DMS 273 treated with DMSO at 0.1 percent for 48 hours (cell line): ENCODE data around the gene CCDC57.
"Not testable (repeated sequence)": the region's sequence is repeated elsewhere in the genome, so short reads cannot be mapped to it uniquely, and the experiment has no call there.

ENCODE experiments used
- DNase-seq: peaks from one replicate; lab custom pipeline; 2025; lab: John Stamatoyannopoulos, UW

Gene CCDC57

DNA sequence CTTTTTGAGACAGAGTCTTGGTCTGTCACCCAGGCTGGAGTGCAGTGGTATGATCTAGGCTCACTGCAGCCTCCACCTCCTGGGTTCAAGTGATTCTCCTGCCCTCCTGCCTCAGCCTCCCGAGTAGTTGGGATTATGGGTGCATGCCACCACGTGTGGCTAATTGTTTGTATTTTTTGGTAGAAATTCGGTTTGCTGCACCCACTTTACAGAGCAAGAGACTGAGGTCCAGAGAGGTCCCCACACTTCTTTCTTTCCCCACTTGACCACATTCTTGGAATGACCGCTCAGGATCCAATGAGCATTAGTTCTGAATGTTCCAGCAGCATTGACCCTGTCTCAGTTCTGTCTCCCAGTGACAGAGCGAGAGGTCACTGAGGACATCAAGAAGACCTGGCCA is 10.9 kb upstream of the CCDC57 start:
- DNase-seq = no peak

DNA sequence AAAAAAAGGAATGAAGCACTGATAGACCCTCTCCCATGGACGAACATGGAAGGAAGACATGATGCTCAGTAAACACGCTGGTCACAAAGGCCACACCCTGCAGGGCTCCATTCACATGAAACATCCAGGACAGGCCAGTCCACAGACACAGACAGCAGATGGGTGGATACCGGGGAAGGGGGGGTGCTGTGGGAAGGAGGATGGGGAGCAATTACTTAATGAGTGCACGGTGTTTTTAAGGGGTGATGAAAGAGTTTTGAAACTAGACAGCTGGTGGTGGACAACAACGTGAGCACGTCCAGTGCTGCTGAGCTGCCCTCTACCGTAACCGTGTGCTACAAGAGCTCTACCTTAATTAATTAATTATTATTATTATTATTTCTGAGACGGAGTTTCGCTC is 10.2 kb upstream of the CCDC57 start:
- no peak for DNase-seq

DNA sequence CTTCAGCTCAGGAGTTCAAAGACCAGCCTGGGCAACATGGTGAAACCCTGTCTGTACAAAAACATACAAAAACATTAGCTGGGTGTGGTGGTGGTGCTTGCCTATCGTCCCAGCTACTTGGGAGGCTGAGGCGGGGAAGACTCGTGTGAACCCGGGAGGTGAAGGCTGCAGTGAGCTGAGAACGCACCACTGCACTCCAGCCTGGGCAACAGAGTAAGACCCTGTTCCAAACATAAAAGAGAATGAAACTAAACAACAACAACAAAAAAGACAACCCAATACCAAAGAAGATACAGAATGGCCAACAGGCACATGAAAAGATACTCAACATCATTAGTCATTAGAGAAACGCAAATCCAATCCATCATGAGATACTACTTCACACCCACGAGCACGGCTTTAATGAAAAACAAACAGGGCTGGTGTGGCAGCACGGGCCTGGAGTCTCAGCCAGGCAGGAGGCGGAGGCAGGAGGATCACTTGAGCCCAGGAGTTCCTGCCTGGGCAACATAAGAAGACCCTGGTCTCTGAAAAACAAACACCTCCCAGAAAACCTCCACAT is 8.8 kb upstream of the CCDC57 start:
- no peak for DNase-seq

DNA sequence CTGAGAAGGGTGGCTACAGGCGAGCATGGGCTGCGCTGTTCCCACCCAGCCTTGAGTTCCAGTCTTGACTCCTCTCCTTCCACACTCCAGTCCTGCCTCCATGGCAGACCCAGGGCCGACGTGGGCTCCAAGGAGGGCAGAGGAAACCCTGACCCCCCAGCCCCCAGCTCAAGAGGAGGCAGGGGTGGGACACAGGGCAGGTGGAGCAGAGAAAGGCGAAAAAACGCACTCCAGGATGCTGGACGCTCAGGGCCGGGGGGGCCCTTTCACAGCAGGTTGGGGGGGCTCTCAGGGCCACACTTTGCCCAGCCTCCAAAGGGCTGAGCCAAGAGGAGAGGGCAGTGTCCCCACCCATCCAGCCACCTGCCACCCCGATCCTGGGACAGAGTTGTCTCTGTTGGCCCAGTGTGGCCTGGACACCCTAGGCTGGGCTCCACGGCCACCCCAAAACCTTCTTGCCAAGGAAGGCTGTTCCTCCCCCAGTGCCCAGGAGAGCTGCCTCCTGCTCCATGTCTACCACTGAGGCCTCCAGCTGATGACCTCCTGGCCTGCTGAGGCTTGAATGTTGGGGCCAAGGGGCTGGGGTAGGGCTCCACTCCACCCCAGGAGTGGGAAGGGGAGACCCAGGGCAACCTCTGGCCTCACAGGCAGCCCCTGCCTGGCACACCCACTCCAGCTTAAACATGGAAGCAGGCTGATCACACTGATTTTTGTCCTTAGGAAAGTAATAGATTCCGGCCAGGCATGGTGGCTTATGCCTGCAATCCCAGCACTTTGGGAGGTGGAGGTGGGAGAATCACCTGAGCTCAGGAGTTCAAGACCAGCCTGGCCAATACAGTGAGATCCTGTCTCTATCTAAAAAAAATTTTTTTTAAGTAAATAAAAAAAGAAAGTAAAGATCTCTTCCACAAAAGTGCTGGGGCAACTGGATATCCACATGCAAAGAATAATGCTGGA is 7.4 kb upstream of the CCDC57 start:
- DNase-seq = no peak

DNA sequence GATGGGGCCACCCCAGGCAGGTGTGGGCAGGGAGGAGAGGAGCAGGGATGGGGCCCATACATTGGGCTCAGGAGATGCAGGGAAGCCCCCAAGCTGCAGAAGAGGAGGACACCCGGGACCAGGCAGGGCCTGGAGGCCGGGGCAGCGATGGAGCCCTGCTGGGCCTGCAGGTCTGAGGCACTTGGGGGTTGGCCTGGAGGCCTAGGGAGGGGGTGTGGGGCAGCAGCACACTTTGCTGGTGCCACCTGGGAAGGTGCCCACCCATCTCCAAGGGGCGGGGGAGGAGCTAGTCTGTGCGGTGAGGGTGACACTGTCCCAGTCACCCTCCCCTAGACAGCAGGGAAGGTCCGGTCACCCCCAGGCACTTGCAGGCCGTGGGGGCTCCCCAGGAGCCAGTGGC is 6.4 kb upstream of the CCDC57 start:
- DNase-seq = no peak

DNA sequence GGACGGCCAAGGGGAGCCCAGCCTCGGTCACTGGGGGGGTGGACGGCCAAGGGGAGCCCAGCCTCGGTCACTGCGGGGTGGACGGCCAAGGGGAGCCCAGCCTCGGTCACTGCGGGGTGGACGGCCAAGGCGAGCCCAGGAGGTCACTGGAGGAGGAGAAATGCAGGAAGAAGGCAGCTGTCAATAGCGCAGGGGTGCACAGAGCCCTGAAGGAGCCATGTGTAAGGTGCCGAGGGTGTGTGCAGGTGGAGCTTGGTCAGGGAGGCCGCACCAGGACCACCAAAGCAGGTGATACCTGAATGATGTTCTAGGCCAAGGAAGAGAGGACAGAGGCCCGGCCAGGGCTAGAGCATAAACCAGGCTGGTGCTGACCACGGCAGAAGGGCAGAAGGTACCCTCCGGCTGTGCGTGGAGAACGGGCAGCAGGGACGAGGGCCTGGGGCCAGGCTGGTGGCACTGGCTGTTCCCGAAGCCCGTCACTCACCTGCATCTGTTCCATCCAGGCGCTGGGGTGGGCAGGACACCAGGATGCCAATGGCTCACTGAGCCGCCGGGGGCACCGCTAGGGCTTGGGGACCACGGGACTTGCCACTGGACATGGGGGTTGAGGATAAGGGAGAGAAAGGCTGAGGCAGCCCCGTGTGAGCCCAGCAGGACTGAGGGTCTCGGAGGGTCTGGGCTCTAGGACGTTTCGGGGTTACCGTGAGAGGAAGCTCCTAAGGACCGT is 5.9 kb upstream of the CCDC57 start:
- DNase-seq = no peak

DNA sequence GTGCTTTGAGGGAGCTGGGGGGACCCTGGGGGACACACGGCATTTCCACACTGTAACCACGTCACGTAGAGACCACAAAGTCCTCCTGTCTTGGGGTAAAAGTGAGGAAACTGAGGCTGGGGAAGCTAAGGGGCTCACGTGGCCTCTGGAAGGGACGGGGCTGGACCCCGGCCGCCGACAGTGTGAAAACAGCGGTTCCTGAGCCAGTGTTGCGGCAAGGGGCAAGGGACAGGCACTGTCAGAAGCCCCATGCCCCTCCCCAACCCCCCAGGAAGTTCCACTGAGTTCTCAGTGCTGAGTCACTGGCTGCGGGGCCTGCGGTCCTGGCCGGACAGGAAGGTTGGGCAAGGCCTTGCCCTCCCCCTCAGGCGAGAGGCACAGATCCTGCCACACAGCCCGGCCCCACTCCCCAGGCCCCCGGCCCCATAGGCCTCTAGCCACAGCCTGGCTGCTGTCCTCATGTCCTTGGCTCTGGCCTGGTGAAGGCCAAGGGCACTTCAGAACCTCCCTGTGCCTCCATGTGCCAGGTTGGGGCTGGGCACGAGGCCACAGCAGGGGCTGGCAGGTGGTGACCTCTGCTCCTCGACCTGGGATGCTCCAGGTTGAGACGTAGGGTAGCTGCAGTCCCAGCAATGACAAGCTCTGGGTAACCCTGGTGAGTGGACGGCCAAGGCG is 5.0 kb upstream of the CCDC57 start:
- DNase-seq = no peak

DNA sequence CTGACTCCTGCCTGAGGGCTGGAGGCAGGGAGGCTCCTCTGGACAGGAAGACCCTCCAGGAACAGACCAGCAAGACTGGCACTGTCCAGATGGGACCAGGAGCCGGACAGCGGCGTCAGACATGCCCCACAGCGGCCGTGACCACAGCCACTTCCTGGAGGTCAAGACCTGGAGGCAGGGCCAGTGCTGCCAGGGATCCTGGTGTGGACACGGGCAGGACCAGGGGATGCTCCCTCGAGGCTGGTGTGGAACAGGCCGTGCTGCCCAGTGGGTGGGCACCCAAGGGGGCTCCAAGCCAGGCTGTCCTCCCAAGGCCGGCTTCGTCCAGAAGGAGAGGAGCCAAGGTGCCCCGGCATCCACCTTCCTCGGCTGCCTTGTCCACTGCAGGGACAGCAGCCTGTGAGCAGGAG is 4.5 kb upstream of the CCDC57 start:
- no peak for DNase-seq

DNA sequence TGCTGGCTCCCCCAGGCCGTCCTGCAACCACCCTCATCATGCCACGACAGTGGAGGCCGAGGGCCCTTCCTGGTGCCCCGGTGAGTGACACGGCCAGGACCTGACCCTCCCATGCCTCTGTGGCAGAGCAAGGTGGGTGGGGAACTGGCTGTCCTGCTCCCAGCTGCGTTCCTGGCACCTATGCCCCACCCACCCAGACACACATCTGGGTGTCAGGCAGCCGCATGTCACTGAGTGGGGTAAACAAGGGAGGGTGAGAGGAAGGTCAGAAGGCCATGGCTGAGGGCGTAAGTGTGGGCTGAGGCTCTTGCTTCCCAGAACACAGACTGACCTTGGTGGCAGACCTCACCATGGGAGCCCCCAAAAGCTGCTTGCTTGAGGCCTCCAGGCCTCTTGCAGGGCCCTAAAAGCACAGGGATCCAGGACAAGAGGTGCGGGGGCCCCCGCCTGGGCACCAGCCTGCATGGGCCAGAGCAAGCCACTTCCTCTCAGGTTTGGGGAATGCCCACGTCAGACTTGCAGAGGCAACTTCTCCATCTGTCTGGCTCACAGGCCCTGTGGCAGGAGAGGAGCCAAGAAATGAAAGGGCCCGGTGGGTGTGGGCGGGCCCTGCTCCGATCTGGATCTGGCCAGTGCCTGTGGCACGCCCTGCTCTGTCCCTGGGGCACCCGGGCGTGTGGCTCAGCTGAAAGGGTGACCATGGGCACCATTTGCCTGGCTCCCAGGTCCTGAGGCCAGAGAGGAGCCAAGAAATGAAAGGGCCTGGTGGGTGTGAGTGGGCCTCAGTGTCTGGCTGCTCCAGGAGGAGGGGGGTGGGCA is 3.9 kb upstream of the CCDC57 start:
- DNase-seq = peak; percentile 35

DNA sequence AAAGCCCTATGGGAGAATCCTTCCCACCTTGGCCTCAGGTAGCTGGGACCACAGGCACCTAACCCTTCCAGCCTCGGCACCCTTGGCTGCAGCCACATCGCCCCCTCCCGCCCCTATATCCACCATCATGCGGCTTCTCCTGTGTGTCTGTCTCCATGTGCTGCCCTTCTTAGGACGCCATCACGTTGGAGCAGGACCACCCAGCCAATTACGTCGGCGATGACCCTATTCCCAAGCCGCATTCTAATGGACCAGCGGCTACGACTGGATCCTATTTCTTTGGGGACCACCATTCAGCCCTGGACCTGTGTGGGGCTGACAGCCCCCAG is 3.3 kb upstream of the CCDC57 start:
- no peak for DNase-seq

DNA sequence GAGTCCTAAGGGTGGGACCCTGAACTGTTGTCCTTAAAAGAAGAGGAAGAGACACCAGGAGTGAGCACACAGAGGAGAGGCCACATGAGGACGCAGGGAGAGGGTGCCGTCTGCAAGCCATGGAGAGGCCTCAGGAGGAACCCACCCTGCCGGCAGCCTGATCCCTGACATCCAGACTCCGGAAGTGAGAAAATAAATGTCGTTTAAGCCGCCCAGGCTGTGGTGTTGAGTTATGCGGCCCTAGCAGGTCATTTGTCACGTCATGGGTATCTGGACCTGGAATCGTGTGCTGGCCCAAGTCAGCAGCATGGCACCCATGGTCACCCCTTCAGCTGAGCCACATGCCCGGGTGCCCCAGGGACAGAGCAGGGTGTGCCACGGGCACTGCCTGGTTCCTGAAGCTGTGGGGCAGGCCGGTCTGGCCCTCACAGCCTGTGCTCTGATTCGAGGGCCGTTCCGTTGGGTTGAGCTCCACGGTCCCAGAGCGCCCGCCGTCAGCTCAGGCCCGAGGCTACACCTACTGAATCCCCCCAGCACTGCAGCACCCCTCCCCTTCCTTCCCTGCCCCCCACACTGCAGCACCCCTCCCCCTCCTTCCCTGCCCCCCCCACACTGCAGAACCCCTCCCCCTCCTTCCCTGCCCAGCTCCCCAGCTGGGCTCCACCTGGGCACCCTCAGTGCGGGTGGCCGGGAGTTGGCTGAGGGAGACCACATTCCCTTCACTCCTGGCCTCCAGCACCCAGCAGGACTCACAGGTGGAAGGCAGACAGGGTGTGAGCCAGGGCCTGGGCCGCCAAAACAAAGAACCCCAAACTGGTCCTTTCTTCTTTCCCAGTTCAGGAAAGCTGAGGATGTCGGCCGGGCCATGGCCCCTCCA is 2.7 kb upstream of the CCDC57 start:
- DNase-seq = no peak

DNA sequence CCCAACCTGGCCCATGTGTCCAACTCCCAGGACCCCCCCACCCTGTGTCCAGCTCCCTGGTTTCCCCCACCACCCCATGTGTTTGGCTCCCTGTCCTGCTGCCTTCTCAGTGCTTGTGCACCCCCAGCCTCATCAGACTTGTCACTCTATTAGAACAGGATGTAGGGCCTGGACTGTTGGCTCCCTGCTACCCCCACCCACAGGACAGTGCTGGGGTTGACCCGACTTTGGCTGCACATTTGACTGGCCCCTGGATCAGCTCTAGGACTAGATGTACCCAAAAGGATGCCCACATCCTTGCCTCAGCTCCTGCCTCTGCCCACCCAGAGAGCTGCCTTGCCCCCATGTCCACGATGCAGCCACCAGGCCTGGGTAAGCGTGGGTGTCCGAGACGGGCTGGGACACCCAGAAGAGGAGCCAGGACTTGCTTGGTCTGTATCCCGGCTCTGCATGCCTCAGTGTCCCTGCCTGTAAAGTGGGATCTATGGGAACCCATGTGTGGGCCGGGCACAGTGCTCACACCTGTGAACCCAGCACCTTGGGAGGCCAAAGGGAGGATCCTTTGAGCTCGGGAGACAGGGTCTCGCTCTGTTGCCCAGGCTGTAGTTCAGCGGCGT is 1.5 kb upstream of the CCDC57 start:
- no peak for DNase-seq

DNA sequence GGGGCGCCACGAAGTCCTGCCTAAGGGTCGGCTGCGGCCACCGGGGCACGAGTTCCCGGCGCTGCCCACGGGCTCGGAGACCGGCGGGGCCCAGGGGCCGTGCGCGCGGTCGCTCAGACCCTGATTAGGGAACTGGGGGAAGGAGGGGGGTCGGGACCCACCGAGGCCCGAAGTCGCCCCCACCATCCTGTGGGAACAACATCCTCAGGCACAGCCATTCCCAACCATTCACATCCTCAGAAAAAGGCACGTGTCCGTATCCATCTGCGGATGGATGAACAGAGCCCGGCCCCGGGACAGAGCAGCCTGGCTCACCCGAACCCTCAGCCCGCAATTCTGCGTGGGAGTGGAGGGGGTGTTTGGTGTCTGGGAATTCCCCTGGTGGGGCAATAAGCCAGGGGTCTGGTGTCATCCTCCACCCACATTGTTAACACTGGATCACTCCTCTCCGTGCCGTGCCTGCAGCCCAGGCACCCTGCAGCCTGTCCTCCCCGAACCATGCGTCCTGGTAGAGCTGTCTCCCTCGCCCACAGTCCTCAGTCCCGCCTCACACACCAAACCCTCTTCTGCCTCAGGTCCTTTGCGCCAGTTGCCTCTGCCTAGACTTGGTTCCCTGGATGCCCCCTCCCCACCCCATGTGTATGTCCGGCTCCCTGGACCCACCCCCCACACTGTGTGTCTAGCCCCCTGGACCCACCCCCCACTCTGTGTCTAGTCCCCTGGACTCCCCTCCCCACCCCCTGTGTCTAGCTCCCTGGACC is 789 bp upstream of the CCDC57 start:
- peak; percentile 44 for DNase-seq

DNA sequence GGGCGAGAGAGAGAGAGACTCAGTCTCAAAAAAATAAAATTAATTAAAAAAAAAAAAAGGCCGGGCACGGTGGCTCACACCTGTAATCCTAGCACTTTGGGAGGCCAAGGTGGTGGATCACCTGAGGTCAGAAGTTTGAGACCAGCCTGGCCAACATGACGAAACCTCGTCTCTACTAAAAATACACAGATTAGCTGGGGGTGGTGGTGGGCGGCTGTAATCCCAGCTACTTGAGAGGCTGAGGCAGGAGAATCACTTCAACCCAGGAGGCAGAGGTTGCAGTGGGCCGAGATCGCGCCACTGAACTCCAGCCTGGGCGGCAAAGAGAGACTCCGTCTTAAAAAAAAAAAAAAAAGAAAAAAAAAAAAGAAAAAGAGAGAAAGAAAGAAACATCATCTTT is 2.0 kb downstream of the CCDC57 start:
- not testable (repeated sequence) for DNase-seq

DNA sequence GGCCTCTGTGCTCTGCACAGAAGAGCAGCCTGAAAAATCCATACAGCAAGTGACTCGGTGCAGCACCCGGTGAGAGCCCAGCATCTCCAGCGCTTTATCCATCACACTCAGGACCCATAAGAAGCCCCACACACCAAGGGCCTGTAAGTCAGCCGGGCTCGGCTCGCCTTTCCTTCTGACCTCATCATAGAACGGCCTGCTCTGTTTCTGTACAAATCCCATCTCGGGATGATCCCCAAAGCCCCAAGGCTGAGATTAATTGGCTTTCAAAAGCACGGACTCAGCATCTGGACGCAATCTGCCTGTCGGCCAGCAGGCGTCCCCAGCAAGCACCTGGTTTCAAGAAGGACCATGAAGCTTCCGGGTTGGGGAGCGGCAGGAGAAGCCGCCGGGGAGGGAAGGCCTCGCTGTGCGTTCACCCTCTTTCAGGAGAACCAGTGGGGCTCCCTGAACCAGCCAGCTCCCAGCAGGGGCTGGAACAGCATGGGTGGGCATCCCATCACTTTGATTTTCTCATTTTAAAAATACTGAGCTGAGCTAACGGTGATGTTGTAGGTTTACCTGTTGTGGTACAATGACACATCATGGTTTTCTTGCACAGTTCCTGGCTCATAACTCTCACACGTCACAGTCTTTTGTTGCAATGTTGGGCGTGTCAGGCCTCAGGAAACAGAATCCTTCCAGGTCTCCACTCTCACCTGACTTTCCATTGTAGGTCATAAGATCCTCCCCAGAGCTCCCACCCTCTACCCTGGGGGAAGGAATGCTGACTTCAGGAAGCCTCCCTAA is 6.7 kb downstream of the CCDC57 start:
- peak; percentile 61 for DNase-seq

DNA sequence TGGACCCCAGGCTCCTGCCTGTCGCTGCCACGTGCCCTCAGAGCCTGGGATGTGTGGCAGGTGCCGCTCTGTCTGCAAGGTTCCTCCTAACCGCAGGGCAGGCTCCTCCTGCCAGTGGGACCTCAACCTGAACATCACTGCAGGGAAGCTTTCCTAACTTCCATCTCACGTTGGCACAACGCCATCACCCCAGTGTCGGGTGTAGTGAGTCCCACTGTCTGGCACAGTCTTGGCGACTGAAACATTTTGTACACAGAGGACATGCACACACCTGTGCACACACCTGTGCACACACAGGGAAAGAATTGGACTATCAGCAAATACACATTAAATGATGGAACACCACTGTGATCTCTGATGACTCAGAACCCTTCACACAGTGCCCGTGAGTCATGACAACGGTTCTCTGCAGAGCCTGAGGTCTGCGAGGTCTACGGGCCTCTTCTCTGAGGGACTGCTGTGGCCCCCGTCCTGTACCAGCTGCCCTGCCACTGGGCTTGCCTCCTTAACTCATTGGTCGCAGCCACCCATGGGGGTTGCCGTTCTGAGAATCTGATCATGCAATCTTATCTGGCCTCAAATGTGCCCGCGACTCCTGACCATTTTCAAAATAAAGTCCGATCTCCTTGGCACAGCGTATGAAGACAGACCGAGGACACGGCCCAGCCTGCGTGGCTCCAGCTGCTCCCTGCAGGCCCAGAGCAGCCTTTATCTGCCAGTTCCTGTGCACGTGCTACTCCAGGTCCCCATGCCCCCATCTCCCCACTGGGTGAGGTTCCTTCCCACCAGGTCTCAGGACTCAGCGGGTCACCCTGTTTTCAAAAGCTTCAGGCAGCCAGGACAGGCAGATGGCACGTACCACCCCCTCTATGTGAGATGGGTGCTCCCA is 7.6 kb downstream of the CCDC57 start:
- DNase-seq = no peak

DNA sequence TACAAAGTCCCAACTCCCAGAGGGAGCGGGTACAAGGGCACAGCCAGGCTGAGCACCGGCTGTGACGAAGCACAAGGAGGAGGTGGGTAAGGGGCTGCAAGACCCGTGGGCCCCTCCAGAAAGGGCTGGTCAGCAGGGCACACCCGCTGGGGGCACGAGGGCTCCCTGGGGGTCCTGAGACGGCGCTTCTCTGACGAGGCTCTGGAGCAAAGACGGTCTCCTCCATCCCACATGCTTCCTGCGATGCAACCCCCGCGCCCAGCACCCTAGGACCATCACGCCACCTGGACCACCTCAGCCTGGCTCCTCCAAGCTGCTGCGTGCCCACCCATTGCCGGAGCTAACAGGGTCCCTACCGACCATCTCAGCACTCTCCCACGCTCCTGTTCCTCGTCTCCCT is 8.7 kb downstream of the CCDC57 start:
- no peak for DNase-seq

DNA sequence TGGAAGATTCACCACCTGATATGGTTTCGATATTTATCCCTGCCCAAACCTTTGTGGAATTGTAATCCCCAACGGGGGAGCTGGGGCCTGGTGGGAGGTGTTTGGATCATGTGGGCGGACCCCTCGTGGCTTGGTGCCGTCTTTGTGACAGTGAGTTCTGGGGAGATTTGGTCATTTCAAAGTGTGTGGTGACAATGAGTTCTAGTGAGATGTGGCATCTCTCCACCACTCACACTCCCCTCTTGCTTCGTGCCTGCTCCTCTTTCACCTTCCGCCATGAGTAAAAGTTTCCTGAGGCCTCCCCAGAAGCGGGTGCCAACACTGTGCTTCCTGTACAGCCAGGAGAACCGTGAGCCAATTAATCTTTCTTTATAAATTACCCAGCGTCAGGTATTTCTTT is 9.7 kb downstream of the CCDC57 start:
- no peak for DNase-seq
